DOHH2 (cell line): Measurements from ENCODE around the gene SULF2.

ENCODE experiments used
- H3F3A ChIP-seq: fragments of 200-600 bp; sonication (generic), shearing (Covaris generic); 2 replicates; pipeline ENCODE4 v1.6.0; 2016; ENCODE audit warnings: antibody characterized with exemption, mild to moderate bottlenecking; ENCODE audit not compliant: control insufficient read depth, insufficient read depth
- H3K27ac ChIP-seq: fragments of 200-600 bp; sonication (generic); 2 replicates; pipeline ENCODE4 v1.5.1; 2014; ENCODE audit warnings: low read depth, mild to moderate bottlenecking, low read length, moderate library complexity
- H3K27me3 ChIP-seq: fragments of 200-600 bp; sonication (generic); 2 replicates; pipeline ENCODE4 v1.6.1; 2014; ENCODE audit warnings: mild to moderate bottlenecking, low read length, mixed read lengths; ENCODE audit not compliant: control insufficient read depth
- H3K36me3 ChIP-seq: fragments of 200-600 bp; sonication (generic); 2 replicates; pipeline ENCODE4 v1.6.1; 2014; ENCODE audit warnings: mild to moderate bottlenecking, low read length, moderate library complexity, mixed read lengths; ENCODE audit not compliant: control insufficient read depth
- H3K4me1 ChIP-seq: fragments of 200-600 bp; sonication (generic); 2 replicates; pipeline ENCODE4 v1.6.1; 2014; ENCODE audit warnings: mild to moderate bottlenecking, low read length, mixed read lengths; ENCODE audit not compliant: control insufficient read depth
- H3K4me2 ChIP-seq: fragments of 200-600 bp; sonication (generic); 2 replicates; pipeline ENCODE4 v1.6.0; 2014; ENCODE audit warnings: mild to moderate bottlenecking, low read length, moderate library complexity
- H3K4me3 ChIP-seq: fragments of 200-600 bp; sonication (generic); 2 replicates; pipeline ENCODE4 v1.5.1; 2014; ENCODE audit warnings: mild to moderate bottlenecking, low read length, mixed read lengths
- H3K79me2 ChIP-seq: fragments of 200-600 bp; sonication (generic); 2 replicates; pipeline ENCODE4 v1.6.1; 2014; ENCODE audit warnings: mild to moderate bottlenecking, low read length, mixed read lengths; ENCODE audit not compliant: control insufficient read depth
- H3K9me2 ChIP-seq: fragments of 200-600 bp; sonication (generic); replicated peaks from 2 replicates; pipeline ENCODE4 v1.6.1; 2014; ENCODE audit warnings: mild to moderate bottlenecking, low read length, mixed read lengths; ENCODE audit not compliant: control insufficient read depth
- H3K9me3 ChIP-seq: fragments of 200-600 bp; sonication (generic); 2 replicates; pipeline ENCODE4 v1.6.1; 2014; ENCODE audit warnings: antibody characterized with exemption, low read length, mixed read lengths; ENCODE audit not compliant: control insufficient read depth, insufficient read depth
- H4K20me1 ChIP-seq: fragments of 200-600 bp; sonication (generic); 2 replicates; pipeline ENCODE4 v1.6.0; 2014; ENCODE audit warnings: low read depth, mild to moderate bottlenecking, antibody characterized with exemption, low read length, moderate library complexity; ENCODE audit not compliant: control insufficient read depth, insufficient read depth
- EZH2phosphoT487 ChIP-seq: fragments of 200-600 bp; sonication (generic); IDR thresholded peaks from 2 replicates; pipeline ENCODE4 v1.6.1; 2017; ENCODE audit warnings: borderline replicate concordance, mild to moderate bottlenecking, antibody characterized with exemption, low read length, moderate library complexity, mixed read lengths
- TF ChIP-seq, protein P1 (sequence below): fragments of 200-600 bp; sonication (generic); IDR thresholded peaks from one replicate; pipeline ENCODE4 v1.5.1; 2014; ENCODE audit warnings: antibody characterized with exemption, mild to moderate bottlenecking, low read depth, low read length; ENCODE audit not compliant: poor library complexity, severe bottlenecking

Gene SULF2

DNA sequence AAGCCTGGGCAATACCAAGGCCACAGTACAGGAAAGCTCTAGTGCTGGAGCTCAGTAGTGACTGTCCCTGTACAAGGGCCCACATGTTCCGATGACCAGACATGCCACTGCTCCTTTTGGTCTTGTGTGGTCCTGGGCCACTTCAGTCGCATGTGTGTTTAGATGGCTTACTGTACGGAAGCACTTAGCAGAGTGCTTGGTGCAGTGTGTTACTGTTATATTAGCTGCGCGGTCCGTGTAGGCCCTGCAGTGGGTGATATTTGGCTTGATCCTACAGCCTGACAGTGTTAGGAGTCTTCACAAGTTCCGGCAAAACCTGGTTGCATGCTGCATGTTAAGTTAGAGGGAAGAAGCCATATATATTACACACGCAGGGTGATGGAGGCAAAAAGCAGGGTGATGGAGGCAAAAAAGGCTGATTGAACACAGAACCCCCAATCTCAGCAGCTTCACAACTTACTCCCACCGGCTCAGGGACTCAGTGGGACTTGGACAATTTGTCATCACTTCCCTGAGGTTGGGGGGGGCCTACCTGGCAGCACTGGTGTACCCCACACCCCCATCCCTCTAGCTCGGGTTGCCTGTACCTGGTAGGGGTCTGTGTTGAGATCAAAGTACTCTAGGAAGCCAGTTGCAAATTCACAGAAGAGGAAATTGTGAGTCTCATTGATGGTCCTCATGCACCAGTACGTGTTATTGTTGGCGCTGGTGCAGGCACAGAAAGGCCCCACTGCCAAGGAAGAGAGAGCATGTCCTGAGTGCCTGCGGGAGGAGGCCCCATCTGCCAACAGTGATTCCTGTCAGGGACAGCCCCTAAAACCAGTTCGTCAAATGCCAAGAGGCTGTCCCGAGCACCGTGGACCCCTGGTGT is 122.6 kb downstream of the SULF2 start:
- H3K4me1 ChIP-seq = no peaks in the 10 kb centered on the region
- TF ChIP-seq, protein P1, sequence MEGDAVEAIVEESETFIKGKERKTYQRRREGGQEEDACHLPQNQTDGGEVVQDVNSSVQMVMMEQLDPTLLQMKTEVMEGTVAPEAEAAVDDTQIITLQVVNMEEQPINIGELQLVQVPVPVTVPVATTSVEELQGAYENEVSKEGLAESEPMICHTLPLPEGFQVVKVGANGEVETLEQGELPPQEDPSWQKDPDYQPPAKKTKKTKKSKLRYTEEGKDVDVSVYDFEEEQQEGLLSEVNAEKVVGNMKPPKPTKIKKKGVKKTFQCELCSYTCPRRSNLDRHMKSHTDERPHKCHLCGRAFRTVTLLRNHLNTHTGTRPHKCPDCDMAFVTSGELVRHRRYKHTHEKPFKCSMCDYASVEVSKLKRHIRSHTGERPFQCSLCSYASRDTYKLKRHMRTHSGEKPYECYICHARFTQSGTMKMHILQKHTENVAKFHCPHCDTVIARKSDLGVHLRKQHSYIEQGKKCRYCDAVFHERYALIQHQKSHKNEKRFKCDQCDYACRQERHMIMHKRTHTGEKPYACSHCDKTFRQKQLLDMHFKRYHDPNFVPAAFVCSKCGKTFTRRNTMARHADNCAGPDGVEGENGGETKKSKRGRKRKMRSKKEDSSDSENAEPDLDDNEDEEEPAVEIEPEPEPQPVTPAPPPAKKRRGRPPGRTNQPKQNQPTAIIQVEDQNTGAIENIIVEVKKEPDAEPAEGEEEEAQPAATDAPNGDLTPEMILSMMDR = no peak
- TF ChIP-seq EZH2phosphoT487 = no peak
- no peak overlapping the region for H3K4me2 ChIP-seq
- H3K9me3 ChIP-seq = no peaks in the 10 kb centered on the region
- H3K9me2 ChIP-seq = no peaks in the 10 kb centered on the region
- no peaks in the 10 kb centered on the region for H3K79me2 ChIP-seq
- H3K4me3 ChIP-seq = no peak overlapping the region
- H3K27ac ChIP-seq = no peak overlapping the region
- H3K27me3 ChIP-seq = no peaks in the 10 kb centered on the region
- peaks cover 14% of the 10 kb centered on the region for H4K20me1 ChIP-seq
- H3F3A ChIP-seq = peaks cover 57% of the 10 kb centered on the region
- peaks cover 66% of the 10 kb centered on the region for H3K36me3 ChIP-seq

DNA sequence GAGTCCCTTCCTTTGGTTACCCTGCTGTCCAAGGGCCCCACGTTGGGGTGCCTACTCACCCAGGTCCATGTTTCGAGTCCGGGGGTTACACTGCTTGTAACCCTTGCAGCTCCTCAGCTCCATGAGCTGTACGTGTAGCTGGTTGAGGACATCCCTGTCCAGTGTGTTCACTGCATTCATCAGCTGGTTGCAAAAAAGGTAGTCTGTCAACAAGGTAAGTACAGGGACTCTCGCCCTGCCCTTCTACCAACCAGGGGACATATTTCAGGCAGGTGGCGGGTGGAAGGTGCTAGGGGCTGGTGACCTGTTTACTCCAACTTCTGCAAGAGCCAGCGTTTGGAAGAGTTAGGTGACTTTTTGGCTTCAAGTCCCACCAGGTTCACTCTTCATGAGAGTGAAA is 123.6 kb downstream of the SULF2 start:
- peaks cover 76% of the 10 kb centered on the region for H3K36me3 ChIP-seq
- TF ChIP-seq, protein P1 = no peak
- no peak for TF ChIP-seq EZH2phosphoT487

DNA sequence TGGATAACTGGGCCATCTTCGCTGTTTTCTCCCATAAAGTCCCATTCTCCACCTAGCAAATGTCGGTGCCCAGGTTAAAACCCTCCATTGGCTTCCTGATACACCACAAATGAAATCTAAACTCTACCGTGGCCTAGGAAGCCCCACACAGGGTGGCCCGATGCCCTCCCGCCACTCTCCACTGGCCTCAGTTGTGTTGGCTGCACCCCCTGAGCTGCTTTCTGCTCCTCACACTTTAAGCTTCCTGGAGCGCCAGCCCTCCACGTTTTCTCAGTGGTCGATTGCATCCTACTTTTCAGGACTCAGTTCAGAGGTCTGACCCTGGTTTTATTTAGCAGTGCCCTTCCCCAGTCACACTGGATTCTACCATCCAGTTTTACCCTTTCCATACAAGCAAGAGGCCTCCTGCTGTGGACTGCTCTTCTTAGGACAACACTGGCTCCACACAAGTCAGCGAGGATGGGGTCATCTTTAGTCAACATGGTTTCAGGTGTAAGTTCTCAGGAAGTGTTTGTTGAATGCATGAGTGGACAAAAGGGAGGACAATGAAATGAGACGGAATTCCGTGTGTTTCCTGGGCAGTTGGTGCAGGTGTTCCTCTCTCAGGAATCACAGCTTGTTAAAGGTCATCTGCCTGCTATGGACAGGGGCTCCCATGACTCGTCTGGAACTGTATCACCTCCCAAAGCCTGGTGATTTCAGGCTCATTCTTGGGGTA is 124.1 kb downstream of the SULF2 start:
- no peak overlapping the region for H3K27ac ChIP-seq
- no peaks in the 10 kb centered on the region for H3K9me2 ChIP-seq
- H3K4me3 ChIP-seq = no peak overlapping the region
- TF ChIP-seq EZH2phosphoT487 = no peak
- TF ChIP-seq, protein P1 = no peak
- H3K79me2 ChIP-seq = no peaks in the 10 kb centered on the region
- H4K20me1 ChIP-seq = peaks cover 14% of the 10 kb centered on the region
- H3K36me3 ChIP-seq = peaks cover 82% of the 10 kb centered on the region
- H3F3A ChIP-seq = peaks cover 69% of the 10 kb centered on the region
- no peak overlapping the region for H3K4me2 ChIP-seq
- H3K27me3 ChIP-seq = no peaks in the 10 kb centered on the region
- H3K4me1 ChIP-seq = no peaks in the 10 kb centered on the region
- no peaks in the 10 kb centered on the region for H3K9me3 ChIP-seq

More for the DNA sequence above, 123.6 kb downstream of the SULF2 start:
- Histone ChIP-seq H3F3A (peaks cover 63% of the 10 kb centered on the region), H3K4me3 (no peak overlapping the region), H3K27me3 (no peaks in the 10 kb centered on the region), H3K9me2 (no peaks in the 10 kb centered on the region), H3K4me1 (no peaks in the 10 kb centered on the region), H3K4me2 (no peak overlapping the region), H3K79me2 (no peaks in the 10 kb centered on the region), H4K20me1 (peaks cover 14% of the 10 kb centered on the region), H3K27ac (no peak overlapping the region), H3K9me3 (no peaks in the 10 kb centered on the region)
